ENCODE data around the gene ANGPTL2.

Gene ANGPTL2

GRCh38 chr9:127136880-127137639, 14.6 kb upstream of the ANGPTL2 start:
- DNase-seq (ENCODE audit: low read depth in 2 of 2): no peak

- DNase-seq (ENCODE audit: low read depth in 2 of 2): no peak
These were observed 13.8 kb upstream of the ANGPTL2 start for GRCh38 chr9:127136081-127136879.

DNA sequence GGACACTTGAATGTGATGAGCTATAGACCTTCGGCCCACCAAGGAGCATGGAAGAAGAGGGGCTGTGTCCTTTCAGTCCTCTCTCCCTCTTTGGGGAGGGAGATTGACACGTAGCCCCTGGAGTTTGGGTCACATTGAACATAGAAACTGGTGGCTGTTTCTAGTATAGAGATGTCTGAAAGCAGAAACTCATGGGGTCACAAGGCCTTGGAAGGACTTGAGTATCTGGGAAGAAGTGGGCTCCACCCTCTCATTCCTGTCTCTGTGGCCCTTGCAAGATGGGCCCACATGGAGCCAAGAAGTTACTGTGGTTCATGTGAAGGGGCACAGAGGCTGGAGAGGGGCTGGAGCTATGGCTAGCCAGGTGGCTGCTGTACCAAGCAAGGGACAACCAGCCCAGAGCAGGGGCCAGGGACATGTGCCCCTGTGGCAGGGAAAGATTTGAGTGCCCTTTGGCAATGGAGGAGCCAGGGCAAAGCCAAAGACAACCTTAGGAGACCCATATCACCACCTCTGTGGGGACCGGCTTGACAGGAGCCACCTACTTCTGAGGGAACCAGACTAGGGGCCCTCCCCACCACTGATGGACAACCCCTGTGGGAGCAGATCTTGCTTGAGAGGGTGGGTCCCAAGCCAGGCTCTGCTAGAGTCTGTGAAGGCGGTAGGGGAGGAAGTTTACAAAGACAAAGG, 12.8 kb upstream of the ANGPTL2 start:
- DNase-seq (ENCODE audit: low read depth in 2 of 2): no peak

DNA sequence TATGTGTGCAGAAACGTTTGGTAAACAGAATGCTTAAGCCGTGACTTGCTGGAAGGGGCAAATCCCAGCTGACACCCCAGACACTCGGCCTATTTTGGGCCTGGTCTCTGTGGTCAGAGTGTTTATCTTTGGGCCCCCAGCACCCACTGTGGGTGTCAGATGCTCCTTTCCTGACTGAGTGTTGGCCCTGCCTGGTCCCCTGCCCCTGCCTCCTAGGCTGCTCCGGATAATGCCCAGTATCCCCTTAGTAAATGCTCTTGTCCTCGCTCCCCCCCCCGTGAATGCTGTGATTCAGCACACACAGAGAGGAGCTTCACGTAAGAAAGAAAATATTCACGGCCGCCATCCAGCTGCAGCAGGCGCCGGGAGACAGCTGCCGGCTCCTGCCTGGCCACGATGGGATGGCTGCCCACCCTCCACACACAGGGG, 11.3 kb upstream of the ANGPTL2 start:
- DNase-seq (ENCODE audit: low read depth in 2 of 2): no peak

- no peak for DNase-seq (ENCODE audit: low read depth in 2 of 2)
These were observed 10.6 kb upstream of the ANGPTL2 start for GRCh38 chr9:127132921-127133647.

DNA sequence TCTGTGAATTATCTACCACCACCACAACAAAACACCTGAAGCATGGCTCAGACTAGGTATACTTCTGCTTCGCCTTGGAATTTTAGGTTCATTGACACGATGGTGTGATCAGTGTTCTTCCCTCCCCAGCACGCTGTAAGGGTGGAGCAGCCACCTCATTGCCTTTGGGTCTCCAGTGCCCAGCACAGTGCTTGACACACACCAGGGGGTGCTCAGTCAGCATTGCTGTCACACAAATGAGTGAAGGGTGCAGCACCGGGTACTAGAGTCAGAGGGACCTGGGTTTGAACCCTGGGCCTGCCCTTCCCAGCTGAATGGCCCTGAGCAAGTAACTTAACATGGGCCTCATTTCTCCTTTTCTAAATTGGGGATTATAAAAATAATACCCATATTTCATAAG, 9.9 kb upstream of the ANGPTL2 start:
- no peak for DNase-seq (ENCODE audit: low read depth in 2 of 2)

GRCh38 chr9:127131871-127132270, 9.4 kb upstream of the ANGPTL2 start:
- DNase-seq (ENCODE audit: low read depth in 2 of 2): no peak

GRCh38 chr9:127130661-127131538, 8.5 kb upstream of the ANGPTL2 start:
- no peak for DNase-seq (ENCODE audit: low read depth in 2 of 2)

GRCh38 chr9:127130235-127130634, 7.8 kb upstream of the ANGPTL2 start:
- DNase-seq (ENCODE audit: low read depth in 2 of 2): no peak

DNA sequence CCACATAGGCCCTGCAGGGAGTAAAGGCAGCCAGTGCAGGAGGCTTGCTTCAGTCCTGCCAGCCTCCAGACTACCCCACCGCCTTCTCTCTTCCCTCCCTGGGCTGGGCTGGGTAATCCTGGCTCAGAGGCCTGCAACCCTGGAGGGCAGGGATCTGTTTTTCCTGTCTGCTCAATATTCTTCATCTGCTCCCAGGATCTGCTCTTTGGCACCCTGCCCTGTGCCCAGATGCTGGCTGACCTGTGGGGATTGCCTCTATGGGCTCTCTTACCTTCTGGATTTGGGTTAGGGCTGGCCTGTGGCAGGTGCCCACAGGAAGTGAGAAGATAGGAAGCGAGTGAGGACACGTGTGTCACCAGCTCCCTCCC, 7.3 kb upstream of the ANGPTL2 start:
- no peak for DNase-seq (ENCODE audit: low read depth in 2 of 2)

DNA sequence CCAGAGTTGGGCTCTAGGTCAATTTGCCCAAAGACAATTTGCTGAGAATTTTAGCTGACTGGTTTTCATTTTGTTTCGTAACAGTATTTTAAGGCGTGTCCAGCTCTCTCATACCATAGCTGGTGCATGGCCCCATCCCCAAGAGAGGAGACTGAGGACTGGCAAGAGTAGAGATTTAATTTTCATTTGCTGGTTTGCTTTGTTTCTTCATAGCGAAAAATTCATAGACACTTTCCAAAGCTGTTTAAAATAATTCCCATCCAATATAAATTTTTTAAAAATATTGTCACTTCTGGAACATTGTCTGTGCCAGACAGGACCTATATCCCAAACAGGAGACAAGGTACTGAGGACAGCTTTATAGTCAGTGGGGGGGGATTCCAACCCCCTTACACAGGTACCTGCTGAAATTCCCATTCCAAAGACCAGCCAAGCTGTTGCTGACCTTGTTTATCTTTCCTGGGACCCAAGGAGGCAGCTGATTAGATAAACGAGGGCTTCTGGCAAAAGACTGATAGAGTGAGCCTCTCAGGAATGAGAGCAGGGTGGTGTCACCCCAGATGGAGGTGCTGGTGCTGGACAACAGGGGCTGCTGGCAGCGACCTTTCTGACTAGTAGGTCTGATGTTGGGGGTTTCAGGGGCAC, 6.8 kb upstream of the ANGPTL2 start:
- DNase-seq (ENCODE audit: low read depth in 2 of 2): no peak

DNA sequence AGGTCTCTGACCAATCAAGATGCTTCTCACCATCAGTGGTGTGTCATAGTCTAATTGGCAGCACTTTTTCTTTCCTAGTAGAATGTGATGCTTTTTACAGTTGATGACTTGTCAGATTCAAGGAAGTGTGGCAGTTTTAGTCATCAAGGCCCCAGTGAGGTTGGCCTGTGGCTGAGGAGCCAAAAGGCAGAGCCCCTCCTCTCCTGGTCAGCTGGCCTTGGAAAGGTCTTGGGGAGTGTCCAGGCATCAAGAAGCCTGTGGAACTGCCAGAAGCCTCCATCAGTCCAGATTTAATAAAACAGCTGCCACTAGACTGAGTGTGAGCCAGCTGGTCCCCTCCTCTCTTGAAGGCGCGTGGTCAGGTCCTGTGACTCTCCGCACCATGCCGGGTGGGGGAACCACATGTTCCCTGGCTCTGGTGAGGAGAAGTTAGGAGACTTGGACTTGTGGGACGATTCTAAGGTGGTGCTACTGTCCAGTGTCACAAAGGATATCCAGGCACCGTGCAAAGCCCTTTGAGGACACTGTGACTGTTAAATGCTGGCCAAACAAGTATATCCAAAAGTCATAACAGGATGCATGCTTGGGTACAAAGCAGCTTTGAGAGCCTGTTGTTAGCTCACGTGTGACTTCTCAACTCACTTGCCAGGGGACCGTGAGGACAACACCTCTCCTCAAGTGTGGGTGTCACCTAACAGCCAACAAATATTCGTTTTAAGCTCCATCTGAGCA, 6.1 kb upstream of the ANGPTL2 start:
- no peak for DNase-seq (ENCODE audit: low read depth in 2 of 2)

DNA sequence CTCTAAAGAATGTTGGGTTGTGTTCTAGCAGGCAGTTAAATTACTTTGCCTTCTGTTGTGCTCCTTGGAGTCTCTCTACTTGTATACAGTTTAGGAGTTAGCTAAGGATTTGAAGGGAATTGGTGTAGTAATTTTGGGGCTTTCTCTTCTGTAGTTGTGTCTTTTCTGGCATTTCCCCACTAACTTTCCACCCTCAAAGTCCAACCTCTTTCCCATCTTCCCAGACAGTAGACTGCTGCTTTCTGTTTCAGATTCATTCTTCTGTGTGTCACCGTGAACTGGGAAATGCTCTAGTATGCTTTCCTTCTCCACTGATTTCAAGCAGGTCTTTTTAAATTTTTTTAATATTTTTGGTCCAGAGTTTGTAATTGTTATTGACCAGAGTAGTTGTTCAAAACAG, 4.5 kb upstream of the ANGPTL2 start:
- DNase-seq (ENCODE audit: low read depth in 2 of 2): no peak

DNA sequence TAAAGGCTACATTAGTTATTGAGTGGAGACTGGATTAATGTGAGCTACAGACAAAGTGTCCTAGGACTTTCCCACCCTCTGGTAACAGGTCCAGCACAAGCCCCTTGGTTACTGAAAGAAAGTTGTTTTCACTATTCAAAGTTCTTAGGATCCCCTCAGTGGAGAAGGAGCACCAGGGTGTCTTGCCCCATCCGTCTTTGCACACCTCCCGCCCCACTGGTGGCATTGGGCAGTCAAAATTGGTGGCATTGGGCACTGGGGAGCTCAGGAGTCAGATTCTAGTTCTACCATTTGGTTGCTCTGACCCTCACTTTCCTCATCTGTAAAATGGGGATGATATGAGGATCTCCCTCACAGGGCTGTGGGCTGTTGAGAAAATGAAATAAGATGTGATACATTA, 2.4 kb upstream of the ANGPTL2 start:
- DNase-seq (ENCODE audit: low read depth in 2 of 2): no peak

DNA sequence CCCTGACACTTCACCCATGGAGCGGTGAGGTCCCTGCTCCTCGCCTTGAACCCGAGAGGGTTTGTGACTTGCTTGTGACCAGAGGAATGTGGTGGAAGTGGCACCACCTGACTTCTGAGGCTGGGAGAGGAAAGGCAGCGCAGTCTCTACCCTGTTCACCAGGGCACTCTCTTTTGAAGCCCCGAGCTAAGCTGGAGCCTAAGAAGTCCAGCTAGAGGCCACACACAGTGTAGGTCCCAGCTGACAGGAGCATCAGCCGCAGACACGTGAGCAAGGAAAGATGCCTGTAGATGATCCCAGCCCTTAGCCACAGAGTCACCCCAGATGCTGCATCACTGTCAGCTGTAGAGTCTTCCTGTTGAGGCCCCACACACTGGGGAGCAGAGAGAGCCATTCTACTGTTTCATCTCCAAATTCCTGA, 1.7 kb upstream of the ANGPTL2 start:
- DNase-seq (ENCODE audit: low read depth in 2 of 2): no peak

GRCh38 chr9:127123064-127123890, 842 bp upstream of the ANGPTL2 start:
- DNase-seq (ENCODE audit: low read depth in 2 of 2): no peak

DNA sequence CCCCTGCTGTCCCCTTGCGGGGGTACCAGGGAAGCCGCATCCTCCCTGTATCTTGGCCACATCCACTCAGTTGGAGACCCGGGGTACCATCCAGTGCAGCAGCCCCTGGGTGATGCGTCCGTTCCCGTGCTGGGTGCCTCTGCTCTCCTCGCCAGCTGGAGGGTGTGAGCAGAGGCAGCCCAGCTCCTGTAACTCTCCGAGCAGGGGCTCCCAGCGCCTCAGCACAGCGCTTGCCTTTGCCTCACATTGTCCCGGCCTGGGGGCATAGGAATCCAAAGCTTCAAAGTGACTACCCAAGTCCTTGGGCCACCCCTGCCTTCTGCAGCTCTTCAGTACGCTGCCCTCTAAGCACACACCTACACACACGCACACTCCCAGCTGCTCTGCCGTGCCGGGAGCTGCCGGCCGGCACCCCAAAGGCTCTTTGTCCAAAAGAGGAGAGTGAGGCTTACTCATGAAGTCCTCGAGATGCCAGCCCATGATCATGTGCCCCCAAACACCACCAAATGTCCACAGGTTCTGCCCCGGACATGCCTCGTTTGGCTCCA, 733 bp downstream of the ANGPTL2 start:
- no peak for DNase-seq (ENCODE audit: low read depth in 2 of 2)

- DNase-seq (ENCODE audit: low read depth in 2 of 2): no peak
These were observed 3.1 kb downstream of the ANGPTL2 start for GRCh38 chr9:127119320-127119709.
